GM12878 (cell line): ENCODE measurements around the gene MAP2K4. TPM values are rescaled to one million over a fixed set of nuclear protein-coding genes. Genes with fewer than 3 reads are reported as not detected.

ENCODE experiments used
- DPF2 ChIP-seq: fragments of 450-650 bp; IDR thresholded peaks from 2 replicates; pipeline ENCODE4 v1.6.1; 2017; ENCODE audit warnings: mild to moderate bottlenecking
- ESRRA ChIP-seq: IDR thresholded peaks from 2 replicates; pipeline ENCODE4 v1.6.1; 2012; ENCODE audit warnings: mild to moderate bottlenecking, low read length, improper control_type of control experiment
- IKZF1 ChIP-seq: fragments of 450-650 bp; conservative IDR thresholded peaks from 2 replicates; pipeline ENCODE4 v1.6.1; 2017; ENCODE audit warnings: antibody characterized with exemption, mild to moderate bottlenecking
- IRF3 ChIP-seq: fragments of 450-650 bp; IDR thresholded peaks from 2 replicates; pipeline ENCODE4 v1.6.1; 2014; ENCODE audit warnings: mild to moderate bottlenecking
- JUNB ChIP-seq: IDR thresholded peaks from 2 replicates; pipeline ENCODE4 v1.6.1; 2016; ENCODE audit warnings: antibody characterized with exemption, mild to moderate bottlenecking
- KLF5 ChIP-seq: fragments of 450-650 bp; IDR thresholded peaks from 2 replicates; pipeline ENCODE4 v1.6.1; 2014; ENCODE audit warnings: mild to moderate bottlenecking; ENCODE audit not compliant: partially characterized antibody
- NFYA ChIP-seq: IDR thresholded peaks from 2 replicates; pipeline ENCODE4 v1.6.1; 2011; ENCODE audit warnings: low read depth, mild to moderate bottlenecking, low read length, improper control_type of control experiment, borderline replicate concordance
- POLR2AphosphoS5 ChIP-seq: IDR thresholded peaks from 2 replicates; pipeline ENCODE4 v1.6.1; 2011; ENCODE audit warnings: mild to moderate bottlenecking, low read length, inconsistent platforms
- RAD21 ChIP-seq: IDR thresholded peaks from 2 replicates; pipeline ENCODE4 v1.6.1; 2011; ENCODE audit warnings: mild to moderate bottlenecking, low read depth, low read length, moderate library complexity; ENCODE audit not compliant: insufficient read depth
- SKIL ChIP-seq: fragments of 450-650 bp; IDR thresholded peaks from 2 replicates; pipeline ENCODE4 v1.6.1; 2017; ENCODE audit warnings: mild to moderate bottlenecking, low read depth, inconsistent platforms; ENCODE audit not compliant: poor library complexity, severe bottlenecking
- polyA plus RNA-seq, 11 experiments: library from polyadenylated mRNA; depleted of rRNA in 4 of 11; unstranded in 6 of 11; stranded (reverse) in 5 of 11; fragments of >200 nt; fragmentation: Nextera tagmentation in 4 of 11; fragmentation: Illumina TruSeq in 1 of 11; extraction: Ambion mirVana in 4 of 11; extraction: Trizol in 1 of 11; gene quantifications; 1 replicate in 1 of 11; 2 replicates in 10 of 11; pipeline versions ENCODE4 v1.2.1 to v1.2.3, GENCODE V29; 2011 to 2016; ENCODE audit warnings: inconsistent platforms in 2 of 11, missing spikeins in 2 of 11, low read depth in 1 of 11
- total RNA-seq, 4 experiments: library from RNA; depleted of rRNA in 3 of 4; stranded (reverse); fragments of >200 nt in 3 of 4; fragmentation: Illumina TruSeq in 1 of 4; extraction: Trizol in 1 of 4; gene quantifications; 2 replicates each; pipeline versions ENCODE4 v1.2.1 to v1.2.3, GENCODE V29; 2013 to 2021
- TF ChIP-seq, protein P1 (sequence below): fragments of 450-650 bp; IDR thresholded peaks from 2 replicates; pipeline ENCODE4 v1.6.1; 2016; ENCODE audit warnings: mild to moderate bottlenecking, moderate library complexity, borderline replicate concordance
- TF ChIP-seq, protein P2 (sequence below): IDR thresholded peaks from 2 replicates; pipeline ENCODE4 v1.6.1; 2012; ENCODE audit warnings: low read depth, low read length, improper control_type of control experiment
- TF ChIP-seq, protein P3 (sequence below): fragments of 450-650 bp; formaldehyde crosslinking; IDR thresholded peaks from 2 replicates; pipeline ENCODE4 v1.4.0; 2020; ENCODE audit warnings: mild to moderate bottlenecking, moderate library complexity
- TF ChIP-seq, protein P4 (sequence below): fragments of 450-650 bp; IDR thresholded peaks from 2 replicates; pipeline ENCODE4 v1.6.1; 2017; ENCODE audit warnings: antibody characterized with exemption, mild to moderate bottlenecking, moderate library complexity

Gene MAP2K4
- total and polyA plus RNA-seq, 10 of the 15 experiments (the other 5 are each of a cell fraction or from before 2014, with no cell fraction given) = 5.4 to 34.1 (median 25.5) TPM

DNA sequence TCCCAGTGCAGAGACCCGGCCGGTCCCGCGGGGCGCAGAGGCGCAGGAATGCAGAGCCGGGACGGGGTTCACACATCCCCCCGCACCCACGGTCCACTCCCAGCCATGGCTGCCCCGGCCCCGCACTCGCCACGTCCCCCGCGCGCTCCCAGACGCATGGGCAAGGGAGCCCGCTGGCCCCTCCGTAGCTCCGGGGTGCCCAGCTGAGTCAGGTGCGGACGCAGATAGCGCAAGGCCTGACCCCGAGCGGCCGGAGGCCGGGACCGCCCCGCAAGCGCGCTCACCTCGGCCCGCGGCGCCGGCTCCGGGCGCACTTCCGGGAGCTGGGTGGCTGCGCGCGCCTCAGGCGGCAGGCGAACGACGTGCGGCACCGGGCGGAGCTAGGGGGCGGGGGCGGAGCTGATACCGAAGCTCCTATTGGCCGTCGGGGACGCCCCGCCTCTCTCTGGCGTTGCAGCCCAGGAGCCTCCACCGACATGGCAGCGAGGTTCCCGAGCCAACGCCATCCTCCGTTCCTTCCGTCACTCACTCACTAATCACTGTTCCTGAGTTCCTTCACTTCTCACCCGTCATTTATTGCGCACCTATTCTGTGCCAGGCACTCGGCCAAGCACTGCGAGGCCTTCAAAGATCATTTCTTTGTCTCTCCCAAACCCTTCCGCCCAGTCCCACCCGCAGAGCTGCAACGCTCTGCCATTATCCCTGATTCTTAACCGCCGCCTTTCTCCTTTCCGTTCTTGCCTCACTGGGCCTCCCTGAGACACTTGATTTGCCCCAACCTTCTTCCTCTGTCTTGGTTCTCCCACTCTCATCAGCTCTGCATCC is 23.3 kb upstream of the MAP2K4 start, which contains the start of gene ZNF18 (continued):
- peak; percentile 60; the same call in 1 of the 2 replicates for TF ChIP-seq DPF2
- TF ChIP-seq, protein P1, sequence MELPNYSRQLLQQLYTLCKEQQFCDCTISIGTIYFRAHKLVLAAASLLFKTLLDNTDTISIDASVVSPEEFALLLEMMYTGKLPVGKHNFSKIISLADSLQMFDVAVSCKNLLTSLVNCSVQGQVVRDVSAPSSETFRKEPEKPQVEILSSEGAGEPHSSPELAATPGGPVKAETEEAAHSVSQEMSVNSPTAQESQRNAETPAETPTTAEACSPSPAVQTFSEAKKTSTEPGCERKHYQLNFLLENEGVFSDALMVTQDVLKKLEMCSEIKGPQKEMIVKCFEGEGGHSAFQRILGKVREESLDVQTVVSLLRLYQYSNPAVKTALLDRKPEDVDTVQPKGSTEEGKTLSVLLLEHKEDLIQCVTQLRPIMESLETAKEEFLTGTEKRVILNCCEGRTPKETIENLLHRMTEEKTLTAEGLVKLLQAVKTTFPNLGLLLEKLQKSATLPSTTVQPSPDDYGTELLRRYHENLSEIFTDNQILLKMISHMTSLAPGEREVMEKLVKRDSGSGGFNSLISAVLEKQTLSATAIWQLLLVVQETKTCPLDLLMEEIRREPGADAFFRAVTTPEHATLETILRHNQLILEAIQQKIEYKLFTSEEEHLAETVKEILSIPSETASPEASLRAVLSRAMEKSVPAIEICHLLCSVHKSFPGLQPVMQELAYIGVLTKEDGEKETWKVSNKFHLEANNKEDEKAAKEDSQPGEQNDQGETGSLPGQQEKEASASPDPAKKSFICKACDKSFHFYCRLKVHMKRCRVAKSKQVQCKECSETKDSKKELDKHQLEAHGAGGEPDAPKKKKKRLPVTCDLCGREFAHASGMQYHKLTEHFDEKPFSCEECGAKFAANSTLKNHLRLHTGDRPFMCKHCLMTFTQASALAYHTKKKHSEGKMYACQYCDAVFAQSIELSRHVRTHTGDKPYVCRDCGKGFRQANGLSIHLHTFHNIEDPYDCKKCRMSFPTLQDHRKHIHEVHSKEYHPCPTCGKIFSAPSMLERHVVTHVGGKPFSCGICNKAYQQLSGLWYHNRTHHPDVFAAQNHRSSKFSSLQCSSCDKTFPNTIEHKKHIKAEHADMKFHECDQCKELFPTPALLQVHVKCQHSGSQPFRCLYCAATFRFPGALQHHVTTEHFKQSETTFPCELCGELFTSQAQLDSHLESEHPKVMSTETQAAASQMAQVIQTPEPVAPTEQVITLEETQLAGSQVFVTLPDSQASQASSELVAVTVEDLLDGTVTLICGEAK = peak; percentile 75
- no peak for TF ChIP-seq IRF3
- peak; percentile 98 for TF ChIP-seq POLR2AphosphoS5
- peak; percentile 76 for TF ChIP-seq IKZF1
- TF ChIP-seq SKIL = no peak
- TF ChIP-seq, protein P2, sequence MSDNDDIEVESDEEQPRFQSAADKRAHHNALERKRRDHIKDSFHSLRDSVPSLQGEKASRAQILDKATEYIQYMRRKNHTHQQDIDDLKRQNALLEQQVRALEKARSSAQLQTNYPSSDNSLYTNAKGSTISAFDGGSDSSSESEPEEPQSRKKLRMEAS = no peak; the same call in 1 of the 2 replicates
- TF ChIP-seq NFYA = no peak
- TF ChIP-seq, protein P3, sequence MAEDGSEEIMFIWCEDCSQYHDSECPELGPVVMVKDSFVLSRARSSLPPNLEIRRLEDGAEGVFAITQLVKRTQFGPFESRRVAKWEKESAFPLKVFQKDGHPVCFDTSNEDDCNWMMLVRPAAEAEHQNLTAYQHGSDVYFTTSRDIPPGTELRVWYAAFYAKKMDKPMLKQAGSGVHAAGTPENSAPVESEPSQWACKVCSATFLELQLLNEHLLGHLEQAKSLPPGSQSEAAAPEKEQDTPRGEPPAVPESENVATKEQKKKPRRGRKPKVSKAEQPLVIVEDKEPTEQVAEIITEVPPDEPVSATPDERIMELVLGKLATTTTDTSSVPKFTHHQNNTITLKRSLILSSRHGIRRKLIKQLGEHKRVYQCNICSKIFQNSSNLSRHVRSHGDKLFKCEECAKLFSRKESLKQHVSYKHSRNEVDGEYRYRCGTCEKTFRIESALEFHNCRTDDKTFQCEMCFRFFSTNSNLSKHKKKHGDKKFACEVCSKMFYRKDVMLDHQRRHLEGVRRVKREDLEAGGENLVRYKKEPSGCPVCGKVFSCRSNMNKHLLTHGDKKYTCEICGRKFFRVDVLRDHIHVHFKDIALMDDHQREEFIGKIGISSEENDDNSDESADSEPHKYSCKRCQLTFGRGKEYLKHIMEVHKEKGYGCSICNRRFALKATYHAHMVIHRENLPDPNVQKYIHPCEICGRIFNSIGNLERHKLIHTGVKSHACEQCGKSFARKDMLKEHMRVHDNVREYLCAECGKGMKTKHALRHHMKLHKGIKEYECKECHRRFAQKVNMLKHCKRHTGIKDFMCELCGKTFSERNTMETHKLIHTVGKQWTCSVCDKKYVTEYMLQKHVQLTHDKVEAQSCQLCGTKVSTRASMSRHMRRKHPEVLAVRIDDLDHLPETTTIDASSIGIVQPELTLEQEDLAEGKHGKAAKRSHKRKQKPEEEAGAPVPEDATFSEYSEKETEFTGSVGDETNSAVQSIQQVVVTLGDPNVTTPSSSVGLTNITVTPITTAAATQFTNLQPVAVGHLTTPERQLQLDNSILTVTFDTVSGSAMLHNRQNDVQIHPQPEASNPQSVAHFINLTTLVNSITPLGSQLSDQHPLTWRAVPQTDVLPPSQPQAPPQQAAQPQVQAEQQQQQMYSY (CRISPR knock-in tag) = no peak
- TF ChIP-seq KLF5 = peak; percentile 36
- TF ChIP-seq RAD21 = no peak
- TF ChIP-seq, protein P4, sequence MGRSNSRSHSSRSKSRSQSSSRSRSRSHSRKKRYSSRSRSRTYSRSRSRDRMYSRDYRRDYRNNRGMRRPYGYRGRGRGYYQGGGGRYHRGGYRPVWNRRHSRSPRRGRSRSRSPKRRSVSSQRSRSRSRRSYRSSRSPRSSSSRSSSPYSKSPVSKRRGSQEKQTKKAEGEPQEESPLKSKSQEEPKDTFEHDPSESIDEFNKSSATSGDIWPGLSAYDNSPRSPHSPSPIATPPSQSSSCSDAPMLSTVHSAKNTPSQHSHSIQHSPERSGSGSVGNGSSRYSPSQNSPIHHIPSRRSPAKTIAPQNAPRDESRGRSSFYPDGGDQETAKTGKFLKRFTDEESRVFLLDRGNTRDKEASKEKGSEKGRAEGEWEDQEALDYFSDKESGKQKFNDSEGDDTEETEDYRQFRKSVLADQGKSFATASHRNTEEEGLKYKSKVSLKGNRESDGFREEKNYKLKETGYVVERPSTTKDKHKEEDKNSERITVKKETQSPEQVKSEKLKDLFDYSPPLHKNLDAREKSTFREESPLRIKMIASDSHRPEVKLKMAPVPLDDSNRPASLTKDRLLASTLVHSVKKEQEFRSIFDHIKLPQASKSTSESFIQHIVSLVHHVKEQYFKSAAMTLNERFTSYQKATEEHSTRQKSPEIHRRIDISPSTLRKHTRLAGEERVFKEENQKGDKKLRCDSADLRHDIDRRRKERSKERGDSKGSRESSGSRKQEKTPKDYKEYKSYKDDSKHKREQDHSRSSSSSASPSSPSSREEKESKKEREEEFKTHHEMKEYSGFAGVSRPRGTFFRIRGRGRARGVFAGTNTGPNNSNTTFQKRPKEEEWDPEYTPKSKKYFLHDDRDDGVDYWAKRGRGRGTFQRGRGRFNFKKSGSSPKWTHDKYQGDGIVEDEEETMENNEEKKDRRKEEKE = no peak
- TF ChIP-seq ESRRA = no peak
- TF ChIP-seq JUNB = no peak
